ENCODE data around the gene SZRD1.

Gene SZRD1

GRCh38 chr1:16409536-16410152 lies 42.6 kb downstream of the SZRD1 start:
- TF ChIP-seq FOXP2 (optimal IDR thresholded peaks at IDR 0.05; ENCODE audit: borderline replicate concordance, extremely low read depth, extremely low read length, insufficient read depth) = no peak
- TF ChIP-seq SIN3A (IDR thresholded peaks at IDR 0.05; ENCODE audit: borderline replicate concordance, insufficient read depth, low read length) = no peak
- TF ChIP-seq TAF1 (IDR thresholded peaks at IDR 0.05; ENCODE audit: borderline replicate concordance, insufficient read depth, low read length) = no peak
- no peak for TF ChIP-seq POLR2AphosphoS5 (IDR thresholded peaks at IDR 0.05; ENCODE audit: low read depth, low read length)
- no peak for TF ChIP-seq REST (IDR thresholded peaks at IDR 0.05; ENCODE audit: insufficient read depth in 1 of 2, low read depth in 2 of 2, low read length in 2 of 2)

- TF ChIP-seq SIN3A (IDR thresholded peaks at IDR 0.05; ENCODE audit: borderline replicate concordance, insufficient read depth, low read length) (no peak), FOXP2 (optimal IDR thresholded peaks at IDR 0.05; ENCODE audit: borderline replicate concordance, extremely low read depth, extremely low read length, insufficient read depth) (no peak), POLR2AphosphoS5 (IDR thresholded peaks at IDR 0.05; ENCODE audit: low read depth, low read length) (no peak), TAF1 (IDR thresholded peaks at IDR 0.05; ENCODE audit: borderline replicate concordance, insufficient read depth, low read length) (no peak), REST (IDR thresholded peaks at IDR 0.05; ENCODE audit: insufficient read depth in 1 of 2, low read depth in 2 of 2, low read length in 2 of 2) (no peak)
Observed at GRCh38 chr1:16410803-16411202, 43.8 kb downstream of the SZRD1 start.

DNA sequence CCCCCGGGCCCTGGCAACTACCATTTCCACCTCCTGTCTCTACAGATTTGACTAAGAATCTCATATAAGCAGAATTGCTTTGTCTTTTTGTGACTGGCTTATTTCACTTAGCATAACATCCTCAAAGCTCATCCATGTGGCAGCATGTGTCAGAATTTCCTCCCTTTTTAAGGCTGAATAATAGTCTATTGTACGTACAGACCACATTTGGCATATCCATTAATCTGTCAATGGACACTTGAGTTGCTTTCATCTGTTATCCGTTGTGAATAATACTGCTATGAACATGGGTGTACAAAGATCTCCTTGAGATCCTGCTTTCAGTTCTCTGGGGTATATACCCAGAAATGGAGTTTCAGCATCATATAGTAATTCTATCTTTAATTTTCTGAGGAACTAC lies 46.1 kb downstream of the SZRD1 start:
- TF ChIP-seq TAF1 (IDR thresholded peaks at IDR 0.05; ENCODE audit: borderline replicate concordance, insufficient read depth, low read length) (no peak), SIN3A (IDR thresholded peaks at IDR 0.05; ENCODE audit: borderline replicate concordance, insufficient read depth, low read length) (no peak), FOXP2 (optimal IDR thresholded peaks at IDR 0.05; ENCODE audit: borderline replicate concordance, extremely low read depth, extremely low read length, insufficient read depth) (no peak), POLR2AphosphoS5 (IDR thresholded peaks at IDR 0.05; ENCODE audit: low read depth, low read length) (no peak), REST (IDR thresholded peaks at IDR 0.05; ENCODE audit: insufficient read depth in 1 of 2, low read depth in 2 of 2, low read length in 2 of 2) (no peak)

DNA sequence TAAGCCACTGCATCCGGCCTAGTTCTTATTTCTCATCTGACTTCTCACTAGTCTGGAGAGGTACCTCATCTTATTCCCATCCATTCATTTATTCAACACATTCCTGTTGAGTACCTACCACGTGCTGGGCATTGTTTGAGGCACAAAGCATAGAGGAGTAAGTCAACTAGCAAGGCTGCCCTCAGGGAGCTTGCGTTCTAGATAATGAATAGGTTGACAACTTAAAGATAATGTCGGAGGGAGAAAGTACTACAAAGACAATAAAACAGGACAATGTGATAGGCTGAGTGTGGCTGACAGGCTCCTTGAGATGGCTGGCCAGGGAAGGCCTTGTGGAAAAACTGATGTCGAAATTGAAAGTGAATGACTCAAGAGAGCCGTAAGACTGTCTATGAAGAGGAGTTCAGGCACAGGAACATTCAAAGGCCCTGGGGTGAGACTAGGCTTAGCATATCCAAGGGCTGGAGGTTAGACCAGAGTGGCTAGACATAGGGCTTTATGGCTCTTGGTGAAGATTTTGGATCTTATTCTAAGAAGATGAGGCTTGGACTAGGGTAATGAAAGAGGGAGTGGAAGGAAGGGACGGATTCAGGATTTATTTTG lies 51.9 kb downstream of the SZRD1 start:
- no peak for TF ChIP-seq POLR2AphosphoS5 (IDR thresholded peaks at IDR 0.05; ENCODE audit: low read depth, low read length)
- no peak for TF ChIP-seq REST (IDR thresholded peaks at IDR 0.05; ENCODE audit: insufficient read depth in 1 of 2, low read depth in 2 of 2, low read length in 2 of 2)
- no peak for TF ChIP-seq SIN3A (IDR thresholded peaks at IDR 0.05; ENCODE audit: borderline replicate concordance, insufficient read depth, low read length)
- no peak for TF ChIP-seq TAF1 (IDR thresholded peaks at IDR 0.05; ENCODE audit: borderline replicate concordance, insufficient read depth, low read length)
- TF ChIP-seq FOXP2 (optimal IDR thresholded peaks at IDR 0.05; ENCODE audit: borderline replicate concordance, extremely low read depth, extremely low read length, insufficient read depth) = no peak
